GM18505 (cell line): ENCODE data around the gene ACE.

Source experiments
- ATAC-seq: cut with Tn5 transposase; IDR thresholded peaks from one replicate; pipeline ENCODE4 v1.9.1; 2021; ENCODE audit not compliant: unreplicated experiment
- POLR2A ChIP-seq: IDR thresholded peaks from 4 replicates; pipeline ENCODE4 v1.6.1; 2011; ENCODE audit warnings: borderline replicate concordance; ENCODE audit not compliant: insufficient read depth, insufficient read length; ENCODE audit errors: extremely low read depth

Gene ACE

DNA sequence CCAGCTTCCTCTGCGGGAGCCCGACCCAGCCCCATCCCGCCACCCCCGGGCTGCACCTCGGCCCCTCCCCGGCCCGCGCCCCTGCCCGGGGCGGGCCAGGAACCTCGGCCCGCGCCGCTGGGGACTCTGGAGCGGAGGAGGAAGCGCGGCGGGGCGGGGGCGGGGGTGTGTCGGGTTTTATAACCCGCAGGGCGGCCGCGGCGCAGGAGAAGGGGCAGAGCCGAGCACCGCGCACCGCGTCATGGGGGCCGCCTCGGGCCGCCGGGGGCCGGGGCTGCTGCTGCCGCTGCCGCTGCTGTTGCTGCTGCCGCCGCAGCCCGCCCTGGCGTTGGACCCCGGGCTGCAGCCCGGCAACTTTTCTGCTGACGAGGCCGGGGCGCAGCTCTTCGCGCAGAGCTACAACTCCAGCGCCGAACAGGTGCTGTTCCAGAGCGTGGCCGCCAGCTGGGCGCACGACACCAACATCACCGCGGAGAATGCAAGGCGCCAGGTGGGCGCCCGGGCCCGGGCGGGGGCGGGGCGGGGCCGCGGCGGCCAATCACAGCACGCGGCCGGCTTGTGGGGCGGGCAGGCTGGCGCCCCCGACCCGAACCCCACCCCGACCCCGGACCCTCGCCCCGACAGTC, at the start of gene ACE:
ACE (plus strand) TSS at position 208 of the 626 bp plus-strand sequence; CDS start at position 242, 34 bp downstream.
- no peak for TF ChIP-seq POLR2A
- ATAC-seq, result no peak

- TF ChIP-seq POLR2A, result no peak
- ATAC-seq, result no peak
Observed at GRCh38 chr17:63429766-63430165, 47.1 kb upstream of the ACE start.

GRCh38 chr17:63430223-63430622, 46.6 kb upstream of the ACE start:
- TF ChIP-seq POLR2A, result no peak
- ATAC-seq, result no peak

DNA sequence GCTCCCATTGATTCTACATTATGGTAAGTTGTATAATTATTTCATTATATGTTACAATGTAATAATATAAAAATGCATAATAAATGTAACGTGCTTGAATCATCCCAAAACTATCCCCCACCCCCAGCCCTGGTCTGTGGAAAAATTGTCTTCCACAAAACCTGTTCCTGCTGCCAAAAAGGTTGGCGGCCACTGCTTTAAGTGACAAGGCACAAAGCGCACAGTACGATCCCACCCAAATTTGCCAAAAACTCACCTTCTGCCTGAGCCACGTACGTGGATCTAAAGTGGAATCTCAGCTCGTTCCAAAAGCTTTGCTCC, 45.3 kb upstream of the ACE start:
- TF ChIP-seq POLR2A, result no peak
- no peak for ATAC-seq

- TF ChIP-seq POLR2A, result no peak
- ATAC-seq, result no peak
Observed at GRCh38 chr17:63431939-63432804, 44.7 kb upstream of the ACE start.

GRCh38 chr17:63433746-63434591, 42.9 kb upstream of the ACE start:
- no peak for TF ChIP-seq POLR2A
- ATAC-seq, result no peak

GRCh38 chr17:63434951-63435571, 41.8 kb upstream of the ACE start:
- no peak for ATAC-seq
- no peak for TF ChIP-seq POLR2A

- ATAC-seq, result no peak
- TF ChIP-seq POLR2A, result no peak
Observed at GRCh38 chr17:63435681-63436522, 41.0 kb upstream of the ACE start.

DNA sequence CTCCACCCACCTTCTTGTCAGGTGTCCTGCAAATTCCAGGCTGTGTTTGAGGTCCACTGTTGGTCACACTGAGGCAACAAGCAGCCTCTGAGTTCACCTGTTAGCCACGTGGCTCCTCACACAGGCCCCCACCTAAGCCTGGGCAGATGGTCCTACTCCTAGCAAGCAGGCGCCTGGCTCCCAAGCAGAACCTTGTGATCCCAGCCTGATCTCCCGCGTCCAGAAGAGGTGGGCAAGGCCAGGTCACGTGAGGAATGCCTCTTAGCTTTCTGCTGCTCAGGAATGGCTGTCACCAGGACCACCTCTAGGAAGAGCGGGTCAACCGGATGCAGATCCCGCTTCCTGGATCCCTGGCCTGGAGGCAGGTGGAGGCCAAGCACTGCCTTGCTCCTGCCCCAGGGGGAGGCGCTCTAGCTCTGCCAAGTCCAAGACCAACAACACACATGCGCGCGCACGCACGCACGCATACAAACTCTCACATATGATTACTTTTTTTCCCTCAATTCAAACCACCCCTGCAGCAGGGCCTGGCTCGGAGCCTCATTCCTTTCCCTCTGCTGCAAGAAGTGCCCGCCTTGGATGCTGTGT, 40.2 kb upstream of the ACE start:
- no peak for ATAC-seq
- TF ChIP-seq POLR2A, result no peak

- no peak for TF ChIP-seq POLR2A
- ATAC-seq, result no peak
Observed at GRCh38 chr17:63437287-63438091, 39.4 kb upstream of the ACE start.
